Lower lobe of right lung (tissue), 2 donors: Measurements from ENCODE around the gene SVEP1. TPM values are rescaled to one million over a fixed set of nuclear protein-coding genes. Genes with fewer than 3 reads are reported as not detected.

Experiments used
- ATAC-seq, 2 donors: fragments of 200-7000 bp; cut with Tn5 transposase; one replicate each; pipeline ENCODE4 v1.9.1; 2020 to 2022; ENCODE audit warnings: mild to moderate bottlenecking in 2 of 2, moderate library complexity in 2 of 2
- DNase-seq: peaks from one replicate; pipeline ENCODE4 v3.0.0-alpha.2; 2020
- H3K27ac ChIP-seq: fragments of 200-600 bp; one replicate; pipeline ENCODE4 v1.8.0; 2022
- H3K27me3 ChIP-seq: fragments of 200-600 bp; one replicate; pipeline ENCODE4 v1.8.0; 2022; ENCODE audit warnings: low read depth
- H3K36me3 ChIP-seq: fragments of 200-600 bp; one replicate; pipeline ENCODE4 v1.8.0; 2022; ENCODE audit warnings: mild to moderate bottlenecking
- H3K4me1 ChIP-seq: fragments of 200-600 bp; one replicate; pipeline ENCODE4 v1.8.0; 2022
- H3K4me3 ChIP-seq: fragments of 200-600 bp; one replicate; pipeline ENCODE4 v1.8.0; 2022; ENCODE audit warnings: mild to moderate bottlenecking
- H3K9me3 ChIP-seq: fragments of 200-600 bp; one replicate; pipeline ENCODE4 v1.8.0; 2022
- CTCF ChIP-seq: fragments of 200-600 bp; IDR thresholded peaks from one replicate; pipeline ENCODE4 v1.8.0; 2022; ENCODE audit warnings: antibody characterized with exemption, mild to moderate bottlenecking
- intact Hi-C: fragments of 100-400 bp; cut with DNase I; formaldehyde crosslinking; loops from one replicate; pipeline ENCODE4 v1.11.0; 2022
- long read RNA-seq: library from polyadenylated mRNA; unstranded; transcript quantifications from one replicate; pipeline ENCODE4 v2.0.0, GENCODE V29; 2021
- total RNA-seq: library from RNA; stranded (reverse); fragmentation: NEBNext Ultra II Directional; extraction: Animal tissue kit (Norgen Biotek cat#: 25700); gene quantifications from one replicate; pipeline ENCODE4 v1.2.1, GENCODE V29; 2021
- donor health status: DM: no; HTN: yes; CAD: no; lungs with severe emphysema.

SVEP1 gene
- total RNA-seq, result 55.9 TPM
- long read RNA-seq, partial matches to known transcripts, result 31 of 38 reads
- long read RNA-seq, other reads (novel, unspliced or antisense), result 4 of 38 reads

GRCh38 chr9:110579034-110579861 is at the start of gene SVEP1:
TSS of gene SVEP1 (minus strand) at chr9:110579741. CDS start at chr9:110579543, 198 bp downstream.
- DNase-seq (peak; percentile 81), ATAC-seq (peak; percentile 69 to 70)
- H3K27me3 ChIP-seq, result peaks cover 39% of the 10 kb centered on the region
- H3K4me1 ChIP-seq, result no peaks in the 10 kb centered on the region
- no peaks in the 10 kb centered on the region for H3K36me3 ChIP-seq
- intact Hi-C loops, result no loop called here
- peak within 1 kb of the TSS; percentile 81 for H3K27ac ChIP-seq
- H3K9me3 ChIP-seq, result no peaks in the 10 kb centered on the region
- H3K4me3 ChIP-seq, result peak within 1 kb of the TSS; percentile 60
- no peak for TF ChIP-seq CTCF

GRCh38 chr9:110626101-110626829 is 46.7 kb upstream of the SVEP1 start:
- intact Hi-C loops, result loop anchor here (10.0 kb wide), 1 partner anchor 171 kb away; no protein-coding TSS in a partner anchor
- no peaks in the 10 kb centered on the region for H3K4me1 ChIP-seq
- no peak overlapping the region for H3K4me3 ChIP-seq
- H3K9me3 ChIP-seq, result peaks cover 6% of the 10 kb centered on the region
- DNase-seq (no peak), ATAC-seq (peak in 1 of 2 donors; percentile 16)
- H3K27ac ChIP-seq, result no peak overlapping the region
- H3K36me3 ChIP-seq, result no peaks in the 10 kb centered on the region
- no peak for TF ChIP-seq CTCF
- no peaks in the 10 kb centered on the region for H3K27me3 ChIP-seq

GRCh38 chr9:110623462-110624025 is 44.0 kb upstream of the SVEP1 start:
- Histone ChIP-seq H3K4me1 (no peaks in the 10 kb centered on the region), H3K27ac (no peak overlapping the region), H3K9me3 (no peaks in the 10 kb centered on the region), H3K36me3 (no peaks in the 10 kb centered on the region), H3K27me3 (no peaks in the 10 kb centered on the region), H3K4me3 (no peak overlapping the region)
- intact Hi-C loops, result loop anchor here (10.0 kb wide), 1 partner anchor 169 kb away; no protein-coding TSS in a partner anchor
- TF ChIP-seq CTCF, result peak; percentile 65
- DNase-seq, result no peak
- peak; percentile 59 to 71 for ATAC-seq

- intact Hi-C loops, result loop anchor here (10.0 kb wide), 1 partner anchor 168 kb away; no protein-coding TSS in a partner anchor
- ATAC-seq (no peak), DNase-seq (no peak)
- Histone ChIP-seq H3K4me3 (no peak overlapping the region), H3K36me3 (no peaks in the 10 kb centered on the region), H3K27ac (no peak overlapping the region), H3K27me3 (no peaks in the 10 kb centered on the region), H3K4me1 (no peaks in the 10 kb centered on the region), H3K9me3 (no peaks in the 10 kb centered on the region)
- TF ChIP-seq CTCF, result no peak
These were observed 42.8 kb upstream of the SVEP1 start for GRCh38 chr9:110622368-110622767.

GRCh38 chr9:110620726-110621125 is 41.2 kb upstream of the SVEP1 start:
- ATAC-seq (no peak), DNase-seq (no peak)
- no peak overlapping the region for H3K27ac ChIP-seq
- H3K9me3 ChIP-seq, result no peaks in the 10 kb centered on the region
- no peaks in the 10 kb centered on the region for H3K36me3 ChIP-seq
- no peaks in the 10 kb centered on the region for H3K4me1 ChIP-seq
- TF ChIP-seq CTCF, result no peak
- no peaks in the 10 kb centered on the region for H3K27me3 ChIP-seq
- intact Hi-C loops, result loop anchor here (10.0 kb wide), 1 partner anchor 166 kb away; no protein-coding TSS in a partner anchor
- no peak overlapping the region for H3K4me3 ChIP-seq
